H1 (cell line): ENCODE data around the gene ARL14EPL. TPM values are rescaled to one million over a fixed set of nuclear protein-coding genes. Genes with fewer than 3 reads are reported as not detected.

Source experiments
- CBX5 ChIP-seq: fragments of 300-800, 300-1000 bp; sonication (generic); IDR thresholded peaks from 2 replicates; pipeline ENCODE4 v1.7.1; 2016; ENCODE audit warnings: antibody characterized with exemption, low read length, low read depth
- GTF2F1 ChIP-seq: IDR thresholded peaks from 2 replicates; pipeline ENCODE4 v1.6.1; 2012; ENCODE audit warnings: low read depth, low read length, improper control_type of control experiment, borderline replicate concordance
- NRF1 ChIP-seq: IDR thresholded peaks from 2 replicates; pipeline ENCODE4 v1.6.1; 2011; ENCODE audit warnings: mild to moderate bottlenecking, low read depth, low read length, improper control_type of control experiment
- SAP30 ChIP-seq: fragments of 300-600 bp; sonication (generic); IDR thresholded peaks from 2 replicates; pipeline ENCODE4 v1.7.1; 2012; ENCODE audit warnings: low read length, moderate library complexity, mild to moderate bottlenecking, inconsistent platforms; ENCODE audit not compliant: insufficient read depth, insufficient replicate concordance
- SRF ChIP-seq: IDR thresholded peaks from 2 replicates; pipeline ENCODE4 v1.6.1; 2011; ENCODE audit warnings: mild to moderate bottlenecking, low read depth, low read length, moderate library complexity
- SUZ12 ChIP-seq: fragments of 200-600 bp; sonication (generic); IDR thresholded peaks from 2 replicates; pipeline ENCODE4 v1.6.1; 2012; ENCODE audit warnings: mild to moderate bottlenecking, inconsistent platforms, low read length, moderate library complexity, mixed read lengths
- polyA plus RNA-seq, 7 experiments: library from polyadenylated mRNA; depleted of rRNA in 3 of 7; stranded (reverse) in 5 of 7; unstranded in 2 of 7; fragments of >200 nt in 5 of 7; fragments of 200-250 nt in 2 of 7; gene quantifications; 1 replicate in 5 of 7; 2 replicates in 1 of 7; 4 replicates in 1 of 7; pipeline versions ENCODE4 v1.2.1 to v1.2.3, GENCODE V29; 2011 to 2013; ENCODE audit warnings: missing spikeins in 2 of 7, mixed read lengths in 2 of 7
- total RNA-seq: library from RNA; stranded (reverse); fragmentation: NEBNext Ultra II Directional; extraction: Animal tissue kit (Norgen Biotek cat#: 25700); gene quantifications from 2 replicates; pipeline ENCODE4 v1.2.1, GENCODE V29; 2021
- TF ChIP-seq, protein P1 (sequence below): fragments of 300-600 bp; sonication (generic); IDR thresholded peaks from 2 replicates; pipeline ENCODE4 v1.7.1; 2012; ENCODE audit warnings: low read length, moderate library complexity, mild to moderate bottlenecking, inconsistent platforms; ENCODE audit not compliant: insufficient replicate concordance
- TF ChIP-seq, protein P2 (sequence below): IDR thresholded peaks from 2 replicates; pipeline ENCODE4 v1.6.1; 2011; ENCODE audit warnings: low read depth, mild to moderate bottlenecking, low read length; ENCODE audit not compliant: insufficient read depth

The ARL14EPL gene
- total and polyA plus RNA-seq, 2 of the 8 experiments (the other 6 are each of a cell fraction or from before 2014, with no cell fraction given), result not detected

DNA sequence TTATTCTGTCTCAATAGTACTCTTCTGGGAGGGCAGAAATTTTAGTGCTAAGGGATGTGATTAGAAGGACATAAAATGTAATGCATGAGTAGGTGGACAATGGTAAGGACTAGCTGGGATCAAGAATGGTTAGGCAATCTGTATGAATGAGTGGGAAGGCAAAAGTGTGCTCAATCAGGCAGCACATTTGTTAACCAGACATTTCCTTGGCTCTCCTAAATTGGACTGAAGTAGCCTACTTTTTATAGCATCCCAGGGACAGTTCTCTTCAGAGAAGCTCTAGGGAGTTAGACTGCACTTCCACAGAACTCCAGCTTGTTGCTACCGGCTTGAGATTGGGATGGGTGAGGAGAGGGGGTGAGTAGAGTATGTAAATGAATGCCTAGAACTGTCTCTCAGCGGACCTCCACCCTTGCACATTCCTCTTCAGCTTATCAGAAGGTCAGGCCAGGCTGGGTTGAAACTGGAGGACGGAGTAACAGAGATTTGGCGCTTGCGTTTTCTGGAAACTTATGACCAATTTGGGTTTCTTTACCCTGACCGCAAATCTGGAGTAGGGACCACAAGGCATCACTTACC, 19.0 kb upstream of the ARL14EPL start (continued):
- TF ChIP-seq, protein P1, sequence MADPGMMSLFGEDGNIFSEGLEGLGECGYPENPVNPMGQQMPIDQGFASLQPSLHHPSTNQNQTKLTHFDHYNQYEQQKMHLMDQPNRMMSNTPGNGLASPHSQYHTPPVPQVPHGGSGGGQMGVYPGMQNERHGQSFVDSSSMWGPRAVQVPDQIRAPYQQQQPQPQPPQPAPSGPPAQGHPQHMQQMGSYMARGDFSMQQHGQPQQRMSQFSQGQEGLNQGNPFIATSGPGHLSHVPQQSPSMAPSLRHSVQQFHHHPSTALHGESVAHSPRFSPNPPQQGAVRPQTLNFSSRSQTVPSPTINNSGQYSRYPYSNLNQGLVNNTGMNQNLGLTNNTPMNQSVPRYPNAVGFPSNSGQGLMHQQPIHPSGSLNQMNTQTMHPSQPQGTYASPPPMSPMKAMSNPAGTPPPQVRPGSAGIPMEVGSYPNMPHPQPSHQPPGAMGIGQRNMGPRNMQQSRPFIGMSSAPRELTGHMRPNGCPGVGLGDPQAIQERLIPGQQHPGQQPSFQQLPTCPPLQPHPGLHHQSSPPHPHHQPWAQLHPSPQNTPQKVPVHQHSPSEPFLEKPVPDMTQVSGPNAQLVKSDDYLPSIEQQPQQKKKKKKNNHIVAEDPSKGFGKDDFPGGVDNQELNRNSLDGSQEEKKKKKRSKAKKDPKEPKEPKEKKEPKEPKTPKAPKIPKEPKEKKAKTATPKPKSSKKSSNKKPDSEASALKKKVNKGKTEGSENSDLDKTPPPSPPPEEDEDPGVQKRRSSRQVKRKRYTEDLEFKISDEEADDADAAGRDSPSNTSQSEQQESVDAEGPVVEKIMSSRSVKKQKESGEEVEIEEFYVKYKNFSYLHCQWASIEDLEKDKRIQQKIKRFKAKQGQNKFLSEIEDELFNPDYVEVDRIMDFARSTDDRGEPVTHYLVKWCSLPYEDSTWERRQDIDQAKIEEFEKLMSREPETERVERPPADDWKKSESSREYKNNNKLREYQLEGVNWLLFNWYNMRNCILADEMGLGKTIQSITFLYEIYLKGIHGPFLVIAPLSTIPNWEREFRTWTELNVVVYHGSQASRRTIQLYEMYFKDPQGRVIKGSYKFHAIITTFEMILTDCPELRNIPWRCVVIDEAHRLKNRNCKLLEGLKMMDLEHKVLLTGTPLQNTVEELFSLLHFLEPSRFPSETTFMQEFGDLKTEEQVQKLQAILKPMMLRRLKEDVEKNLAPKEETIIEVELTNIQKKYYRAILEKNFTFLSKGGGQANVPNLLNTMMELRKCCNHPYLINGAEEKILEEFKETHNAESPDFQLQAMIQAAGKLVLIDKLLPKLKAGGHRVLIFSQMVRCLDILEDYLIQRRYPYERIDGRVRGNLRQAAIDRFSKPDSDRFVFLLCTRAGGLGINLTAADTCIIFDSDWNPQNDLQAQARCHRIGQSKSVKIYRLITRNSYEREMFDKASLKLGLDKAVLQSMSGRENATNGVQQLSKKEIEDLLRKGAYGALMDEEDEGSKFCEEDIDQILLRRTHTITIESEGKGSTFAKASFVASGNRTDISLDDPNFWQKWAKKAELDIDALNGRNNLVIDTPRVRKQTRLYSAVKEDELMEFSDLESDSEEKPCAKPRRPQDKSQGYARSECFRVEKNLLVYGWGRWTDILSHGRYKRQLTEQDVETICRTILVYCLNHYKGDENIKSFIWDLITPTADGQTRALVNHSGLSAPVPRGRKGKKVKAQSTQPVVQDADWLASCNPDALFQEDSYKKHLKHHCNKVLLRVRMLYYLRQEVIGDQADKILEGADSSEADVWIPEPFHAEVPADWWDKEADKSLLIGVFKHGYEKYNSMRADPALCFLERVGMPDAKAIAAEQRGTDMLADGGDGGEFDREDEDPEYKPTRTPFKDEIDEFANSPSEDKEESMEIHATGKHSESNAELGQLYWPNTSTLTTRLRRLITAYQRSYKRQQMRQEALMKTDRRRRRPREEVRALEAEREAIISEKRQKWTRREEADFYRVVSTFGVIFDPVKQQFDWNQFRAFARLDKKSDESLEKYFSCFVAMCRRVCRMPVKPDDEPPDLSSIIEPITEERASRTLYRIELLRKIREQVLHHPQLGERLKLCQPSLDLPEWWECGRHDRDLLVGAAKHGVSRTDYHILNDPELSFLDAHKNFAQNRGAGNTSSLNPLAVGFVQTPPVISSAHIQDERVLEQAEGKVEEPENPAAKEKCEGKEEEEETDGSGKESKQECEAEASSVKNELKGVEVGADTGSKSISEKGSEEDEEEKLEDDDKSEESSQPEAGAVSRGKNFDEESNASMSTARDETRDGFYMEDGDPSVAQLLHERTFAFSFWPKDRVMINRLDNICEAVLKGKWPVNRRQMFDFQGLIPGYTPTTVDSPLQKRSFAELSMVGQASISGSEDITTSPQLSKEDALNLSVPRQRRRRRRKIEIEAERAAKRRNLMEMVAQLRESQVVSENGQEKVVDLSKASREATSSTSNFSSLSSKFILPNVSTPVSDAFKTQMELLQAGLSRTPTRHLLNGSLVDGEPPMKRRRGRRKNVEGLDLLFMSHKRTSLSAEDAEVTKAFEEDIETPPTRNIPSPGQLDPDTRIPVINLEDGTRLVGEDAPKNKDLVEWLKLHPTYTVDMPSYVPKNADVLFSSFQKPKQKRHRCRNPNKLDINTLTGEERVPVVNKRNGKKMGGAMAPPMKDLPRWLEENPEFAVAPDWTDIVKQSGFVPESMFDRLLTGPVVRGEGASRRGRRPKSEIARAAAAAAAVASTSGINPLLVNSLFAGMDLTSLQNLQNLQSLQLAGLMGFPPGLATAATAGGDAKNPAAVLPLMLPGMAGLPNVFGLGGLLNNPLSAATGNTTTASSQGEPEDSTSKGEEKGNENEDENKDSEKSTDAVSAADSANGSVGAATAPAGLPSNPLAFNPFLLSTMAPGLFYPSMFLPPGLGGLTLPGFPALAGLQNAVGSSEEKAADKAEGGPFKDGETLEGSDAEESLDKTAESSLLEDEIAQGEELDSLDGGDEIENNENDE, result no peak
- TF ChIP-seq NRF1, result no peak
- no peak for TF ChIP-seq SUZ12
- TF ChIP-seq, protein P2, sequence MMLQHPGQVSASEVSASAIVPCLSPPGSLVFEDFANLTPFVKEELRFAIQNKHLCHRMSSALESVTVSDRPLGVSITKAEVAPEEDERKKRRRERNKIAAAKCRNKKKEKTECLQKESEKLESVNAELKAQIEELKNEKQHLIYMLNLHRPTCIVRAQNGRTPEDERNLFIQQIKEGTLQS, result no peak
- TF ChIP-seq GTF2F1, result no peak
- no peak for TF ChIP-seq SRF
- TF ChIP-seq CBX5, result no peak
- TF ChIP-seq SAP30, result no peak
